ENCODE measurements around the gene TTLL3. TPM values are rescaled to one million over a fixed set of nuclear protein-coding genes. Genes with fewer than 3 reads are reported as not detected.

Gene TTLL3
- total and polyA plus RNA-seq, 12 donors = 6.7 to 35.0 (median 13.7) TPM

- DNase-seq (no peak), ATAC-seq (no peak)
- intact Hi-C loops (cut with DNase I) = loop anchor here in 1 of 10 donors (5.0 kb wide), 1 partner anchor 58 kb away; the partner anchor contains the start of gene IL17RC
- Histone ChIP-seq H3K36me3 (no peaks in the 10 kb centered on the region), H3K9me3 (no peaks in the 10 kb centered on the region), H3K27me3 (peaks cover 0 to 4% (median 0%) of the 10 kb centered on the region in 7 donors), H3K27ac (no peak overlapping the region), H3K4me1 (peaks cover under 1 to 22% (median 9%) of the 10 kb centered on the region in 9 donors), H3K4me3 (no peak overlapping the region)
- TF ChIP-seq CTCF (IDR thresholded peaks at IDR 0.05) = no peak
- 90 to 91% methylated on average over 12 of the region's 12 CpGs for WGBS, 2 donors
These were observed 49.5 kb downstream of the TTLL3 start for GRCh38 chr3:9859530-9860025.

- no peaks in the 10 kb centered on the region for H3K9me3 ChIP-seq
- peaks cover 3 to 29% (median 9%) of the 10 kb centered on the region in 9 donors for H3K4me1 ChIP-seq
- H3K27me3 ChIP-seq = no peaks in the 10 kb centered on the region
- no peak overlapping the region for H3K27ac ChIP-seq
- TF ChIP-seq CTCF (IDR thresholded peaks at IDR 0.05) = no peak
- intact Hi-C loops (cut with DNase I) = loop anchor here in 1 of 10 donors (5.0 kb wide), 1 partner anchor 56 kb away; the partner anchor contains the start of gene IL17RC
- WGBS, 2 donors = 91 to 95% methylated on average over 4 of the region's 4 CpGs
- no peak overlapping the region for H3K4me3 ChIP-seq
- H3K36me3 ChIP-seq = no peaks in the 10 kb centered on the region
- no peak for DNase-seq
- ATAC-seq = no peak
These were observed 51.1 kb downstream of the TTLL3 start for GRCh38 chr3:9861201-9861600.

- no peak overlapping the region for H3K27ac ChIP-seq
- no peak for TF ChIP-seq CTCF (IDR thresholded peaks at IDR 0.05)
- ATAC-seq = no peak
- no peaks in the 10 kb centered on the region for H3K27me3 ChIP-seq
- intact Hi-C loops (cut with DNase I) = loop anchor here in 1 of 10 donors (5.0 kb wide), 1 partner anchor 56 kb away; the partner anchor contains the start of gene IL17RC
- peaks cover 3 to 29% (median 9%) of the 10 kb centered on the region in 9 donors for H3K4me1 ChIP-seq
- H3K4me3 ChIP-seq = no peak overlapping the region
- H3K9me3 ChIP-seq = no peaks in the 10 kb centered on the region
- no peaks in the 10 kb centered on the region for H3K36me3 ChIP-seq
- 89 to 93% methylated on average over 5 of the region's 5 CpGs for WGBS, 2 donors
- DNase-seq = no peak
These were observed 51.6 kb downstream of the TTLL3 start for GRCh38 chr3:9861626-9862130.

GRCh38 chr3:9862391-9863057, 52.5 kb downstream of the TTLL3 start:
- no peaks in the 10 kb centered on the region for H3K9me3 ChIP-seq
- peak; percentile 44 to 77 for DNase-seq
- H3K4me1 ChIP-seq = peaks cover 3 to 29% (median 9%) of the 10 kb centered on the region in 9 donors
- TF ChIP-seq CTCF (IDR thresholded peaks at IDR 0.05) = peak in 7 of 9 donors; percentile 43 to 70 (median 51)
- no peaks in the 10 kb centered on the region for H3K27me3 ChIP-seq
- H3K4me3 ChIP-seq = peak overlapping the region in 9 of 10 donors; percentile 22 to 63 (median 53)
- intact Hi-C loops (cut with DNase I) = loop anchor here in 1 of 10 donors (5.0 kb wide), 1 partner anchor 55 kb away; the partner anchor contains the start of gene IL17RC
- no peaks in the 10 kb centered on the region for H3K36me3 ChIP-seq
- peak overlapping the region in 7 of 10 donors; percentile 28 to 54 (median 38) for H3K27ac ChIP-seq
- 12 to 20% methylated on average over 37 to 45 of the region's 45 CpGs for WGBS, 2 donors
- ATAC-seq = peak; percentile 86 to 91 (median 88)

Data from heart right ventricle (tissue), 16 donors.